ENCODE data around the gene BORA. TPM values are rescaled to one million over a fixed set of nuclear protein-coding genes. Genes with fewer than 3 reads are reported as not detected.

The BORA gene
- total RNA-seq, 1 experiment from 2014 or later: 8.0 TPM

DNA sequence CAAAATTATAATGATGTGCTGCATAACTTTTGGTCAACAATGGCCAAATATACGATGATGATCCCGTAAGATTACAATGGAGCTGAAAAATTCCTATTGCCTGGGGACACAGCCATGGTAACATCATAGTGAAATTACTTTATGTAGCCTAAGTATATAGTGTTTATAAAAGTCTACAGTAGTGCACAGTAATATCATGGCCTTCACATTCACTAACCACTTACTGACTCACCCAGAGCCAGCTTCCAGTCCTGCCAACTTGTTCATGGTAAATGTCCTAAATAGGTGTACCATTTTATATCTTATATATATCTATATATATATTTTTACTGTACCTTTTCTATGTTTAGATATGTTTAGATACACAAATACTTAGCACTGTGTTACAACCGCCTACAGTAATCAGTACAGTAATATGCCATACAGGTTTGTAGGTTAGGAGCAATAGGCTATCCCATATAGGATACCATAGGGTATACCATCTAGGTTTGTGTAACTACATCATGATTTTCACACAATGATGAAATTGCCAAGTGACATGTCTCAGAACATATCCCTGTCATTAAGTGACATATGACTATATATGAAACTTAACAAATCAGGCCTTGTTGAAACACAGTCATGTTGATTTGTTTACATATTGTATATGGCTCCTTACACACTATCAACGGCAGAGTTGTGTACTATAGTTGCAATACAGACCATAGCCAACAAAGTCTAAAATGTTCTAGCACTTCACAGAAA, 30.2 kb downstream of the BORA start:
- Histone ChIP-seq H3K27ac (ENCODE audit: low read length) (no peak overlapping the region), H3K4me3 (ENCODE audit: low read depth in 2 of 2, low read length in 2 of 2) (no peak overlapping the region), H3K36me3 (ENCODE audit: control insufficient read depth, insufficient read depth, low read length) (peaks cover 42% of the 10 kb centered on the region), H3K9me3 (ENCODE audit: control insufficient read depth, insufficient read depth, low read depth, low read length) (no peaks in the 10 kb centered on the region), H3K4me1 (ENCODE audit: control insufficient read depth, insufficient read depth, low read length) (no peaks in the 10 kb centered on the region), H3K27me3 (ENCODE audit: control insufficient read depth, insufficient read depth, low read length) (no peaks in the 10 kb centered on the region)
- in situ Hi-C loops (cut with HindIII; ENCODE audit: low pct_unique_long_range_greater_than_20kb, low sequenced_read_pairs): no loop called here
- 0 out of 2 replicates have a peak, but pooled peaks have one; percentile 30 for ATAC-seq
- TF ChIP-seq, protein P1, sequence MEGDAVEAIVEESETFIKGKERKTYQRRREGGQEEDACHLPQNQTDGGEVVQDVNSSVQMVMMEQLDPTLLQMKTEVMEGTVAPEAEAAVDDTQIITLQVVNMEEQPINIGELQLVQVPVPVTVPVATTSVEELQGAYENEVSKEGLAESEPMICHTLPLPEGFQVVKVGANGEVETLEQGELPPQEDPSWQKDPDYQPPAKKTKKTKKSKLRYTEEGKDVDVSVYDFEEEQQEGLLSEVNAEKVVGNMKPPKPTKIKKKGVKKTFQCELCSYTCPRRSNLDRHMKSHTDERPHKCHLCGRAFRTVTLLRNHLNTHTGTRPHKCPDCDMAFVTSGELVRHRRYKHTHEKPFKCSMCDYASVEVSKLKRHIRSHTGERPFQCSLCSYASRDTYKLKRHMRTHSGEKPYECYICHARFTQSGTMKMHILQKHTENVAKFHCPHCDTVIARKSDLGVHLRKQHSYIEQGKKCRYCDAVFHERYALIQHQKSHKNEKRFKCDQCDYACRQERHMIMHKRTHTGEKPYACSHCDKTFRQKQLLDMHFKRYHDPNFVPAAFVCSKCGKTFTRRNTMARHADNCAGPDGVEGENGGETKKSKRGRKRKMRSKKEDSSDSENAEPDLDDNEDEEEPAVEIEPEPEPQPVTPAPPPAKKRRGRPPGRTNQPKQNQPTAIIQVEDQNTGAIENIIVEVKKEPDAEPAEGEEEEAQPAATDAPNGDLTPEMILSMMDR (IDR thresholded peaks at IDR 0.05): no peak
- TF ChIP-seq POLR2AphosphoS5 (IDR thresholded peaks at IDR 0.05; ENCODE audit: low read depth, low read length) (no peak), SIN3A (IDR thresholded peaks at IDR 0.05; ENCODE audit: borderline replicate concordance, insufficient read depth, low read depth, low read length) (no peak), TCF7L2 (IDR thresholded peaks at IDR 0.05; ENCODE audit: low read depth, low read length) (no peak)
- TF ChIP-seq, protein P2, sequence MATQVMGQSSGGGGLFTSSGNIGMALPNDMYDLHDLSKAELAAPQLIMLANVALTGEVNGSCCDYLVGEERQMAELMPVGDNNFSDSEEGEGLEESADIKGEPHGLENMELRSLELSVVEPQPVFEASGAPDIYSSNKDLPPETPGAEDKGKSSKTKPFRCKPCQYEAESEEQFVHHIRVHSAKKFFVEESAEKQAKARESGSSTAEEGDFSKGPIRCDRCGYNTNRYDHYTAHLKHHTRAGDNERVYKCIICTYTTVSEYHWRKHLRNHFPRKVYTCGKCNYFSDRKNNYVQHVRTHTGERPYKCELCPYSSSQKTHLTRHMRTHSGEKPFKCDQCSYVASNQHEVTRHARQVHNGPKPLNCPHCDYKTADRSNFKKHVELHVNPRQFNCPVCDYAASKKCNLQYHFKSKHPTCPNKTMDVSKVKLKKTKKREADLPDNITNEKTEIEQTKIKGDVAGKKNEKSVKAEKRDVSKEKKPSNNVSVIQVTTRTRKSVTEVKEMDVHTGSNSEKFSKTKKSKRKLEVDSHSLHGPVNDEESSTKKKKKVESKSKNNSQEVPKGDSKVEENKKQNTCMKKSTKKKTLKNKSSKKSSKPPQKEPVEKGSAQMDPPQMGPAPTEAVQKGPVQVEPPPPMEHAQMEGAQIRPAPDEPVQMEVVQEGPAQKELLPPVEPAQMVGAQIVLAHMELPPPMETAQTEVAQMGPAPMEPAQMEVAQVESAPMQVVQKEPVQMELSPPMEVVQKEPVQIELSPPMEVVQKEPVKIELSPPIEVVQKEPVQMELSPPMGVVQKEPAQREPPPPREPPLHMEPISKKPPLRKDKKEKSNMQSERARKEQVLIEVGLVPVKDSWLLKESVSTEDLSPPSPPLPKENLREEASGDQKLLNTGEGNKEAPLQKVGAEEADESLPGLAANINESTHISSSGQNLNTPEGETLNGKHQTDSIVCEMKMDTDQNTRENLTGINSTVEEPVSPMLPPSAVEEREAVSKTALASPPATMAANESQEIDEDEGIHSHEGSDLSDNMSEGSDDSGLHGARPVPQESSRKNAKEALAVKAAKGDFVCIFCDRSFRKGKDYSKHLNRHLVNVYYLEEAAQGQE (IDR thresholded peaks at IDR 0.05; ENCODE audit: insufficient read depth in 1 of 2, low read depth in 2 of 2, low read length in 1 of 2): no peak
- no peak for DNase-seq (ENCODE audit: low read depth, low spot score)
- POLR2A ChIA-PET: no interaction called here
- intact Hi-C loops (cut with micrococcal nuclease; ENCODE audit: unreplicated experiment): no loop called here
- BruUV-seq (replicated peaks): no TSS peak
- CTCF ChIA-PET: no interaction called here

DNA sequence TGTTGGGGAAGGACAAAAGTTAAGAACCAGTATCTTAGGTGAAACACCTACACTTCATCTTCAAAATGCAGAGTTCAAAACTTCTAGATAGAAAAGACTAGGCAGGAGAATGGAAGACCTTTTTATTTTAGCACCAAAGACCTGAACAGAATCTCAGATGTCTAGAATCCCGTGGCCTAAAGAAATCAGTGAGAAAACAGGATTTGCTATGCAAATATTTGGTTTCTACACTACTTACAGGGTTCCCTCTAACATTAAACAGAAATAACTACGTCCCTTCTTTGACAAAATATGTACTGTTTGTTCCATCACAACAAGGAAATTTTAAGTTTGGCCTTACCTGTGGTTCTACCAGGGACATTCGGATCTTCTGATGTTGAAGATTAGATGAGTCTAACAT, 32.5 kb downstream of the BORA start:
- ChIA-PET CTCF (no interaction called here), POLR2A (no interaction called here)
- H3K4me3 ChIP-seq (ENCODE audit: low read depth in 2 of 2, low read length in 2 of 2): no peak overlapping the region
- DNase-seq (ENCODE audit: low read depth, low spot score) (no peak), ATAC-seq (no peak)
- no peak overlapping the region for H3K27ac ChIP-seq (ENCODE audit: low read length)
- H3K36me3 ChIP-seq (ENCODE audit: control insufficient read depth, insufficient read depth, low read length): peaks cover 51% of the 10 kb centered on the region
- in situ Hi-C loops (cut with HindIII; ENCODE audit: low pct_unique_long_range_greater_than_20kb, low sequenced_read_pairs): no loop called here
- H3K9me3 ChIP-seq (ENCODE audit: control insufficient read depth, insufficient read depth, low read depth, low read length): no peaks in the 10 kb centered on the region
- no peaks in the 10 kb centered on the region for H3K4me1 ChIP-seq (ENCODE audit: control insufficient read depth, insufficient read depth, low read length)
- no TSS peak for BruUV-seq (replicated peaks)
- TF ChIP-seq, protein P2 (IDR thresholded peaks at IDR 0.05; ENCODE audit: insufficient read depth in 1 of 2, low read depth in 2 of 2, low read length in 1 of 2): no peak
- TF ChIP-seq SIN3A (IDR thresholded peaks at IDR 0.05; ENCODE audit: borderline replicate concordance, insufficient read depth, low read depth, low read length) (no peak), TCF7L2 (IDR thresholded peaks at IDR 0.05; ENCODE audit: low read depth, low read length) (no peak), POLR2AphosphoS5 (IDR thresholded peaks at IDR 0.05; ENCODE audit: low read depth, low read length) (no peak)
- TF ChIP-seq, protein P1 (IDR thresholded peaks at IDR 0.05): no peak
- no peaks in the 10 kb centered on the region for H3K27me3 ChIP-seq (ENCODE audit: control insufficient read depth, insufficient read depth, low read length)
- intact Hi-C loops (cut with micrococcal nuclease; ENCODE audit: unreplicated experiment): no loop called here

Measured in Panc1 (cell line).